HG02588 (cell line): Measurements from ENCODE around the gene TNS1.
"Not testable (repeated sequence)": the region's sequence is repeated elsewhere in the genome, so short reads cannot be mapped to it uniquely, and the experiment has no call there.

Experiments
- ATAC-seq: cut with Tn5 transposase; IDR thresholded peaks from one replicate; pipeline ENCODE4 v1.9.1; 2021; ENCODE audit warnings: mild to moderate bottlenecking, moderate library complexity; ENCODE audit not compliant: unreplicated experiment

TNS1 gene

DNA sequence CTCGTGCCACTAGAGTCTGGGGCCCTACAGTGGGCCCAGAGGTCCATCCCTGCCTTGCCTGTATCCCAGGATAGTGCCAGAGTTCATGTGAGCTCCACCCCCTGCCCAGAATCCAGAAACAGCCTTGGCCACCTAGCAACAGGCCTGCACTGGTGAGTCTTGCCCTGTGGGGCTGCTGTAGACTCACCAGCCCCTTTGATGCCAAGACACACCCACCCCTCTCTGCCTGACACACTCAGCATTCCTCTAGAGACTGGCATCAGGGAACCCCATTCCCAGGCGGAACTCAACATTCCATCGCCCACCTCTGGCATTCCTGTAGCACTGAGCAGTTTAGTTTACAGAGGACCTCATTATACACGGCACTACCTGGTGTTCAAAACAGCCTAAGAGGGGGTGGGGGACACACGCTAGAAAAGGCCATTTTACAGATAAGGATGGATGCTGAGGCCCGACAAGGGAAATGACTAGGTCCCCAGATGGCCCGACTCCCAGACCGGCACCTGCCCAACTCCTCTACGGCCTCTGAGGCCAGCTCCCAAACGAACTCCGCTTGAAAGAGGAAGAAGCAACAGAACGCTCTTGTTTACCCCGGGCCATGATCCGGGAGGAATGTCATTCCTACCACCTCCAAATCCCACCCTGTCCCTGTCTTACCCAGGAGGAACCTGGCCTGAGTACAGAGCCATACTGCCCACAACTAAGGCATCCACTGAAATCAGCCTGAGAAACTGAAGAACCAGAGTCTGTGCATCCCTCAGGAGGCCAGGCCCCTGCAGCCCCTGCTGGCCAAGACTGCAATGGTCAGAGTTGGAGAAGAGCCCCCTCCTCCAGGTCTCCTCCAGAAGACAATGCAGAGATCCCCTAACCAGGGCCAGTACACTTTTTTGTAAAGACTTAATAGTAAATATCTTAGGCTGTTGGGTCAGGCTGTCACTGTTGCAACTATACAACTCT is 180.2 kb downstream of the TNS1 start:
- no peak for ATAC-seq

DNA sequence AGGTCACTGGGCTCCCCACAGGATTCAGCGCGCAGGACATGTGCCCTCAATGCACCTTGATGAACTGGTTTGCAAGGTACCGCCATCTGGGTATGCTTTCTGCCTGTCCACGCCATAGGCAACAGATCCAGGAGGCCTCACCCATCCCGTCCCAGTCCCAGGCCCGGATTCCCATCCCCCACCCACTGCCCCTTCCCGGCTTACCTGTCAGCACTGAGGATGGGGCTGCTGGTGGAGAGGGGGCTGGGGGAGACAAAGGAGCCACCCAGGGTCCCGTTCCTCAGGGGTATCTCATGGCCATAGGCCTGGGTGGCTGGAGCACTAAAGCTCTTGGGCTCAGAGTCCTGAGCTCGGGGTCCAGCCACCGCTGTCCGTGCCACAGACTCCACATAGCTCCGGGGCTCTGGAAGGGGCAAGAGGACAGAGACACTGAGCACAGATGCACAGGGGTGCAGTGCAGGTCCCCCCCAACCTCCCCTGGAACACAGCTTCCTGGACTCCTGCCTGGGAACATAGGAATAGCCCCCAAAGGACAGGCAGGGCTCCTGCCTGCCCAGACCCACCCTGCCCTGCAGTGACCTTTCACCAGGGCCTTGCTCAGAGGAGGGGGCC is 181.2 kb downstream of the TNS1 start:
- ATAC-seq: no peak

DNA sequence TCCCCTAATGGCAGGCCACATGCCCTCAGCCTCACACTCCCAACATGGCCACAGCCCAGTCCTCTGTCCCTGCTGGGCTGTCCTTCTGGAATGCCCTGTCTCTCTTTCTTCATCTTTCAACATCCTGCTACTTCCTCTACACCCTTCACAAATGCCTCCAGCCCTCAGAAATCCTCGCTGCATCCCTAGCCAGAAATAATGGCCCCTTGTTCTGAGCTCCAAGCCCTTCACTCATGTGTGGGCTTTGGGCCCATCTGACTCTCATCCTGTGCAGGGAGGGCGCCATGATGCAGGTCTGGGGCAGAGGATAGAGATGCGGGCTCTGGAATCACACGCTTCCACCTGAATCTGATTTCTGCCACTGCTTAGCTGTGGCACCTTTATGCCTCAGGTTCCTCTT is 181.9 kb downstream of the TNS1 start:
- ATAC-seq: no peak

GRCh38 chr2:217820091-217820819 is 182.5 kb downstream of the TNS1 start:
- ATAC-seq: no peak

DNA sequence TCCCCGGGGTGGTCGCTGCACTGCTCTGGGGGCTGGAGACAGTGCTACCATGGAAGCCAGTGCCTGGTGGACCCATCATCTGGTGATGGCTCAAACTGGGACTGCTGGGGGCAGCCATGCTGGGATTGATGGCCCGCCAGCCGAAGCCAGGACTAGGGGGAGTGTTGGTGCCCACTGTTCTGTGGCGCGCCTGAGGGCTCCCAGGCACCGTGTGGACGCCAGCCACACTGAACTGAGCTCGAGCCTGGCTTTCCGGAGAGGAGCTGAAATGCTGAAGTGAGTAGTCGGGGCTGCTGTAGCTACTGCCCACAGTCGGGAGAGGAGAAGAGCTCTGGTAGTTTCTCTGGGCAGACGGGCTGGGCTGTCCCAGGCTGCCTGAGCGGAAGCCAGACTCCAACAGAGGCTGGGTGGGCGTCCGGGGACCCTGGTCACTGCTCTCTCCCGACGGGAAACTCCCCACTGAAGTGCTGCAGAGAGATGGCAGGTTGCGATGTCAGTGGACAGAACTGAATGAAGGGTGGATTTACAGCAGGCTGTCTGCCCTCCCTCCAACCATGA is 184.4 kb downstream of the TNS1 start:
- ATAC-seq: no peak

DNA sequence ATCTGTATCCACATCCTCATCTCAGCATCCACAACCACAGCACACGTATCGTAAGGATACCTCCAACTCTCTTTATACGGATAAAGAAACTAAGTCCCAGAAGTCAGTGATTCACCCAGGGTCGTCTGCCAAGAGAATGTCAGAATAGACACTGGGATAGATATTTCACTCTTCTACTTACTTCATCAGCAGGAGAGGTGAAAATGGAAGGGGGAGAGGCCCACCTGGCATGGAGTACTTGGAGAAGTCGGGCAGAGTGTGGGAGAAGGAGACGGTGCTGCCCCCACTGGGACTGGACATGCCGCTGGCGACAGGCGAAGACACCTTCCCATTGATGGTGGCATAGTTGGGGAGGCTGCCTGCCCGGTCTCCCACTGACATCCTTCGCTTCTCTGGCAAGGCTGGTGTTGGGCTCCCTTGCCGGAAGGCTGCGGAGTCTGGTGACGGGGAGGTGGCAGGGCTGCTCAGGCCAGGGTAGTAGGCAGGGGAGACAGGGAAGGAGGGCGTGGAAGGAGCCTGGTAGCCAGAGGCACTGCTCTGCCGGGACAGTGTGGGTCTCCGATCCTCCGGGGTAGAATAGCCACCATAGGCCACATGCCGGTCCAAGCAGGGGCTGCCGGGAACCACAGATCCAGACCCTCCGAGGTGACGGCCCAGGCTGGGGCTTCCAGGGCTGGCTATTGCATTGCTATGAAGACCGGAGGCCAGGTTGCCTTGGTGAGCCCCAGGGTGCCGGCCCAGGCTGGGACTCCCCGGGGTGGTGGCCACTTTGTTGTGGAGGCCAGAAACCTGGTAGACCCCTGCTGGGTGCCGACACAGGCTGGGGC is 185.1 kb downstream of the TNS1 start:
- no peak for ATAC-seq

GRCh38 chr2:217816396-217816869 is 186.4 kb downstream of the TNS1 start:
- no peak for ATAC-seq

DNA sequence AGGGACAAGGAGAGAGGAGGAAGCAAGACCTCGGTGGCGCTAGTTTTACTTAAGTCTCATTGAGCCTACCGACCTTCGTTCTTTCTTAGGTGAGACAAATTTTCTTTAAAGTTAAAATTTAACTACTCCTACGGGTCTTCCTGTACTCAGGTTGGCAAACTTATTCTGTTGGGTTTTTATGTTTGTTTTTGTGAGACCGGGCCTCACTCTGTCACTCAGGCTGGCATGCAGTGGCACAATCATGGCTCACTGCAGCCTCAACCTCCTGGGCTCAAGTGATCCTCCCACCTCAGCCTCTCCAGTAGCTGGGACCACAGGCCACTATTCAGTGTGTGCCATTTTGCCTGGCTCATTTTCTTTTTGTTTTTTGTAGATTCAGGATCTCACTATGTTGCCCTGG is 189.0 kb downstream of the TNS1 start:
- no peak for ATAC-seq

- no peak for ATAC-seq
Measured at GRCh38 chr2:217812170-217812569, 190.6 kb downstream of the TNS1 start.

DNA sequence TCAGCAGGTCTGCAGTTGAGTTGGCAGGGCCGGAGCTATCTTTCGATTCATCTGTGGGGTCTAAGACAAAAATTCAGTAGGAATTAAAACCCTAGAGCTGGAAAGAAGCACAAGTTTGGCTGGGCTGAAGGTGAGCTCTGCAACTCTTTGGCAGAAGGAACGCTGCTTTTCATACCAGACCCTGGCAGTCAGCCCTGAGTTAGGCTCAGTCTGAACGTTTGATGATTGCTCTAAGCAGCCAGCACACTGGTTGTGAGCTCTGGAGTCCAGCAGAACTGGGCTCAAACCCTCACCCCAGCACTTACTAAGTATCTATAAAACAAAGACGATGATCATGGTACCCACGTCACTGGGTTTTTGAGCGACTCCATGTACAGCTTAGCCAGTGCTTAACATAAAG is 192.5 kb downstream of the TNS1 start:
- ATAC-seq: no peak

GRCh38 chr2:217809736-217810135 is 193.1 kb downstream of the TNS1 start:
- no peak for ATAC-seq

DNA sequence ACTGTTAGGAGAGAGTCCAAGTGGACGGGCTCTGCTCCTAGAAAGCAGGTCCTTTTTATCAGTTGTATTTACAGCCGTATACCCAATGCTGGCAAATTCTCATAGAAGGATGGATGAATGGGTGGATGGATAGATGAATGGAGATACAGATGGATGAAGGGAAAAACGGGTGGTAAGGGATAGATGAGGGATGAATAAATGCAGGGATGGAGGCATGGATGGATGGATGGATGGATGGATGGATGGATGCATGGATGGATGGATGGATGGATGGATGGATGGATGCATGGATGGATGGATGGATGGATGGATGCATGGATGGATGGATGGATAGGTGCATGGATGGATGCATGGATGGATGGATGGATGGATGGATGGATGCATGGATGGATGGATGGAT is 193.8 kb downstream of the TNS1 start:
- ATAC-seq: not testable (repeated sequence)

DNA sequence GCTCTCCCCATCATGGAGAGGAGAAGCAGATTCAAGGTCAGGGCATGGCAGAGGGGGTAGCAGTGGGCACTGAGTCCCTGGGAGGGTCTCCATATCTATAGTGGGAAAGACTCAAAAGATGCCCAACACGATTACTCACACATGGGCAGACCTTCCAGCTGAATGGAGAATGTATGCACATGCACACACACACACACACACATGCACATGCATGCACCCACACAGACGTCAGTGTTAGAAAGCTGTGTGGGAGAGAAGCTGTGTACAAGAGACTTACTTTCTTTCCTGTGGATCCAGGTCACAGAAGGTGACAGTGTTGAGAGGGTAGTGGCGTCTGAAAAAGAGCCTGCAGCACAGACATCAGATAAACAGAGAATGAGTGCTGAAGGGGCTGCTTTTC is 194.5 kb downstream of the TNS1 start:
- ATAC-seq: no peak

DNA sequence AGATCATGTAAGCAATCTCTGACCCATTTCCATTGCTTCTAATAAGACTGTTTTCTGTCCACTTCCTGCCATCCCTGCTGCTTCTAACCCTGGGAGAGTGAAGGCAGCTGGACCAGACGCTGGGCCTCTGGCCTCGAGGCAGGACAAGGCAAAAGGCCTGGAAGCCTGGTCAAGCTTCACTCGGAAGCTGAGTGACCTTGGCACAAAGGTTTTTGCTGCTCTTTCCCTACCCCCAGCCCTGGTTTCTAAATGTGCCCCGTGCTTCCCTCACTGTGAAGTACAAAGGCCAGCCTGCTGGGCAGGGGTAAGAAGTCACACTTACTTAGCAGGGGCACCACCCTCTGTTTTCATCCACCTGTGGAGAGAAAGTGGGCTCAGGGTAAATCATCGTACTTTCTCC is 195.0 kb downstream of the TNS1 start:
- ATAC-seq: no peak

- ATAC-seq: no peak
Measured at GRCh38 chr2:217807025-217807424, 195.8 kb downstream of the TNS1 start.

- no peak for ATAC-seq
Measured at GRCh38 chr2:217806482-217806765, 196.4 kb downstream of the TNS1 start.

DNA sequence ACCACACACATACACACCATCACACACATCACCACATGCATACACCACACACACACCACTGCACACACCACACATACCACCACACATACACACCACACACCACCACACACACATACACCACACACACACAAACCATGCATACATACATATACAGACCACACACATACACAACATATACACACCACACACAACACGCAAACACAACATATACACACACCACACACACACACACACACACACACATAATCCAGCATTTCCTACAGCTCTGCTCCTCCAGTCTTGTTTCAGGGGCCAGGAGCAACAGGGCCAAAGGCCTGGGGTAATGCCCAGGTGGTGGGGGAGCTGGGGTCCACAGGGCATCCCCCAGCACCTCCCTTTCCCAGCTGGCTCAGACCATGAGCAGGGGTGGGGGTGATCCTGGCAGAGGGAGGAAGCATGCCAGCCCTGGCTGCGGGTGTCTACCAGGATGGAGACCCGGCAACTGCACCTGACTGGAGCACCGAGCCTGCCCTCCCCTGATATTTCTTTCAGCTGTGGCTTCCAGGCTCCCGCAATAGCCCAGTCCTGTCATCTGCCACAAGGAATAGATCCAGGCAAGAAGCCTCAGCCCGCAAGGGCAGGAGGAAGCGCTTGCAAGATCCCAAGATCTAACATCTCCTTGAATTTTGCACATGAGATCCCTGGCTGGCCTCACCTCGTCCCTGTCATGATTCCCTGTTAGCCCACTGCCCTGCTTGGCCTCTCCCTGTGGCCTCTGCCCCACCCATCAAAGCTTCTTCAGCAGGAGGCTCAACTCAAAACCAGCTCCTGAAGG is 196.9 kb downstream of the TNS1 start:
- ATAC-seq: no peak

DNA sequence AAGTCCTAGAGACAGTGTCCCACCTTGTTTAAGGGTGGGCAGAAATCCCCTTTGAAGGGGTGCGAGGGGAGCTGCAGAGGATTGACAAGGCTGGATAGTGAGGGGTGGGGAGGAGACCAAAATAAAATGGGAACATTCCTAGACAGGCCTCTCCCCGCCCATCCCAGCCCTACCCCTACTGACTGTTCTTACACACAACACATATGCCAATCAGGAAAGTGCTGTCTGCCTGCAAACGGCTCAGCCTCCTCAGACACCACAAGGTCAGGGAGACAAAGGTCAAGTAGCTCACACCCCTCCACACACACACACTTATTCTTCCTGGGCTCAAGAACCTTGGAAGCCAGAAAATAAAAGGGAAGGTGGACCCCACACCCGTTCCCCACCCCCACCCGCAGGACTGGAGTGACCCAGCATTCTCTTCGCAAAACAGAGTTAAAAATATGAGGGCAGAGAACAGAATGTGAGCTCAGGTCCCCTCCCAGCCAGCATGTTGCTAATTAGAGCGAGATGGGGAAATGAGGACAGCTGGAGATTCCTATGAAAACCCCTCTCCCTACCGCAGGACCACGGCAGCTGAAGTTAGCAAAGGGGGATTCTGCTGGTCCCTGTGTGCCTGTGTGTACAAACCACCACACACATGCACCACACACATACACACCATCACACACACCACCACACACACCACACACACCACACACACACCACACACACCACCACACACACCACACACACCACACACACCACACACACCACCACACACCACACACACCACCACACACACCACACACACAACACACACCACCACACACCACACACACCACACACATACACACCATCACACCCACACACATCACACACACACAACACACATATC is 197.8 kb downstream of the TNS1 start:
- no peak for ATAC-seq

DNA sequence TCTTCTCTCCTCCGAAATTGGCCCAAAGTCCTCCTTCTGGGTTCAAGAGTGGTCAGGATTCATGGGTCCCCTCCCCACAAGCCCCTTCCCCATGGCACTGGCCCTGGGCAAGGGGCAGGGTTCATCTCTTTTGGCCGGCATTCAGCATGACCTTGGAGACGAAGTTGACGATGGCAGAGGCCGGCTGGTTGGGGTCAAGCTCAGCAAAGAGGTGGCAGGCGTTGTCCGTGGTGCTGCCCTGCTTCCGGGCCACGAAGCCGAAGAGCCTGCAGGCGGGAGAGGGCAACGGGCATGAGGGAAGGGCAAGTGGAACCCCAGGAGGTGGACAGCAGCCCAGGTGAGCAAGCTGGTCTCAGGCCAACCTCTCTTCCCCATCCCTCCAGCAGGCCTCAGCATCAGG is 198.5 kb downstream of the TNS1 start:
- ATAC-seq: no peak
